Vagina (tissue), 2 donors: ENCODE results near the gene PHLPP1.

Experiments
- POLR2A ChIP-seq, 2 donors: fragments of 450-650 bp; IDR thresholded peaks; one replicate each; pipeline ENCODE4 v1.6.1; 2017; ENCODE audit warnings: antibody characterized with exemption in 2 of 2, mild to moderate bottlenecking in 2 of 2, moderate library complexity in 2 of 2
- POLR2AphosphoS5 ChIP-seq, 2 donors: sonication (generic); formaldehyde crosslinking; IDR thresholded peaks; one replicate each; pipeline ENCODE4 v1.9.0; 2017; ENCODE audit warnings: antibody characterized with exemption in 2 of 2, mild to moderate bottlenecking in 2 of 2, low read depth in 1 of 2; ENCODE audit not compliant: insufficient read depth in 1 of 2
- TF ChIP-seq, protein P1 (sequence below), 3 experiments: fragments of 450-650 bp in 2 of 3; fragments of 200-600 bp in 1 of 3; sonication (generic) in 1 of 3; IDR thresholded peaks; one replicate each; pipeline ENCODE4 v1.5.1; 2017 to 2019; ENCODE audit warnings: antibody characterized with exemption in 3 of 3, mild to moderate bottlenecking in 2 of 3, moderate library complexity in 2 of 3

DNA sequence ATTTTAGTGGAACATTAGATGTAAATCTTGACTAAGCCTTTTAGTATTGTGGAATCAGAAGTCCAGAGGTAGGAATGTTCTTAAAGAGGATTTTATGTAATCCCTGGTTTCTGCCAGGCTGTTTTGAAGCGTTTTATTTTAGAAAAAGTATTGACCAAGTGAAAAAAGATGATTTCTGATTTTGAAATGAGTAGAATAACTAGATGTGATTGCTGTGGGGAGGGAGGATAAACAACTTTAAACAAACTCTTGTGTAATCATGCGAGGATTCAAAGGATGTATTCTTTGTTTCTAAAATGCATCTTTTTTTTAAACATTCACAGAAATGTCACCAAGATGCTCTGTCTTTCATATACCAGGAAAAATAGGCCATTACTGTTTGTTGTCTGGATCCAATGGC is 53.9 kb downstream of the PHLPP1 start:
- TF ChIP-seq, protein P1, sequence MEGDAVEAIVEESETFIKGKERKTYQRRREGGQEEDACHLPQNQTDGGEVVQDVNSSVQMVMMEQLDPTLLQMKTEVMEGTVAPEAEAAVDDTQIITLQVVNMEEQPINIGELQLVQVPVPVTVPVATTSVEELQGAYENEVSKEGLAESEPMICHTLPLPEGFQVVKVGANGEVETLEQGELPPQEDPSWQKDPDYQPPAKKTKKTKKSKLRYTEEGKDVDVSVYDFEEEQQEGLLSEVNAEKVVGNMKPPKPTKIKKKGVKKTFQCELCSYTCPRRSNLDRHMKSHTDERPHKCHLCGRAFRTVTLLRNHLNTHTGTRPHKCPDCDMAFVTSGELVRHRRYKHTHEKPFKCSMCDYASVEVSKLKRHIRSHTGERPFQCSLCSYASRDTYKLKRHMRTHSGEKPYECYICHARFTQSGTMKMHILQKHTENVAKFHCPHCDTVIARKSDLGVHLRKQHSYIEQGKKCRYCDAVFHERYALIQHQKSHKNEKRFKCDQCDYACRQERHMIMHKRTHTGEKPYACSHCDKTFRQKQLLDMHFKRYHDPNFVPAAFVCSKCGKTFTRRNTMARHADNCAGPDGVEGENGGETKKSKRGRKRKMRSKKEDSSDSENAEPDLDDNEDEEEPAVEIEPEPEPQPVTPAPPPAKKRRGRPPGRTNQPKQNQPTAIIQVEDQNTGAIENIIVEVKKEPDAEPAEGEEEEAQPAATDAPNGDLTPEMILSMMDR (IDR thresholded peaks at IDR 0.05): no peak
- no peak for TF ChIP-seq POLR2A (IDR thresholded peaks at IDR 0.05)
- TF ChIP-seq POLR2AphosphoS5 (IDR thresholded peaks at IDR 0.05; ENCODE audit: insufficient read depth in 1 of 2, low read depth in 1 of 2): no peak
